Chondrocyte (in vitro differentiated cells): Measurements from ENCODE around the gene GPX7. TPM values are rescaled to one million over a fixed set of nuclear protein-coding genes. Genes with fewer than 3 reads are reported as not detected.

ENCODE experiments used
- DNase-seq: peaks from one replicate; pipeline ENCODE4 v3.0.0; 2021; ENCODE audit warnings: mixed read lengths, low spot score
- H3K27ac Mint-ChIP-seq: one replicate; pipeline ENCODE4 v1.8.0; 2021; ENCODE audit warnings: mild to moderate bottlenecking, moderate library complexity, mixed read lengths; ENCODE audit not compliant: unreplicated experiment
- H3K27me3 Mint-ChIP-seq: 2 replicates; pipeline ENCODE4 v1.8.0; 2021; ENCODE audit warnings: low read depth, mixed read lengths
- H3K36me3 Mint-ChIP-seq: 2 replicates; pipeline ENCODE4 v1.8.0; 2021; ENCODE audit warnings: low read depth, mixed read lengths
- H3K4me1 Mint-ChIP-seq: 2 replicates; pipeline ENCODE4 v1.8.0; 2021; ENCODE audit warnings: low read depth, mild to moderate bottlenecking, mixed read lengths
- H3K4me3 Mint-ChIP-seq: one replicate; pipeline ENCODE4 v1.8.0; 2021; ENCODE audit warnings: mild to moderate bottlenecking, moderate library complexity, mixed read lengths; ENCODE audit not compliant: unreplicated experiment
- H3K9me3 Mint-ChIP-seq: 2 replicates; pipeline ENCODE4 v1.8.0; 2021; ENCODE audit warnings: low read depth, mixed read lengths
- total RNA-seq: library from RNA; stranded (reverse); gene quantifications from 3 replicates; pipeline ENCODE4 v1.2.1, GENCODE V29; 2021
- TF ChIP-seq, protein P1 (sequence below): fragments of 200-600 bp; sonication (generic); IDR thresholded peaks from 2 replicates; pipeline ENCODE4 v1.5.0; 2021; ENCODE audit warnings: antibody characterized with exemption, mild to moderate bottlenecking, moderate library complexity

GPX7 gene
- total RNA-seq, 1 donor from 2014 or later = 83.8 TPM

DNA sequence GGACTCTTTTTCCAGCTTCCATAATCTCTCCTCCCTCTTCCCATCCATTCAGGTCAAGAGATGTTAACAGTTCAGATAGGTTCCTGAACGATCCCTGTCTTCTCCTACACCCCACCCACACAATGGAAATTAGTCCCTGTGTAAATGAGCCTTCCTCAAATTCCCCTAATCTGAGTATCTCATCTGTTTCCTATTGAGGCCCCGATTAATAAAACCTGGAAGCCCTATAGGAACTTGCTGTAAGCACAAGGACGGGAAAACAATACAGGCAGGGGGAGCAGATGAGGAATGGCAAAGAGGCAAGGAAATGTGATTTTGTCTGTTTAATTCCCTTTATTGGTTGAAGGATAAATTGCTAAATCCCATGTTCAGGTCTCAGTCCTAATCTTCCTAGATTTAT is 7.1 kb upstream of the GPX7 start:
- peaks cover 15% of the 10 kb centered on the region for H3K4me1 Mint-ChIP-seq
- H3K9me3 Mint-ChIP-seq = no peaks in the 10 kb centered on the region
- no peaks in the 10 kb centered on the region for H3K36me3 Mint-ChIP-seq
- no peak overlapping the region for H3K4me3 Mint-ChIP-seq
- TF ChIP-seq, protein P1, sequence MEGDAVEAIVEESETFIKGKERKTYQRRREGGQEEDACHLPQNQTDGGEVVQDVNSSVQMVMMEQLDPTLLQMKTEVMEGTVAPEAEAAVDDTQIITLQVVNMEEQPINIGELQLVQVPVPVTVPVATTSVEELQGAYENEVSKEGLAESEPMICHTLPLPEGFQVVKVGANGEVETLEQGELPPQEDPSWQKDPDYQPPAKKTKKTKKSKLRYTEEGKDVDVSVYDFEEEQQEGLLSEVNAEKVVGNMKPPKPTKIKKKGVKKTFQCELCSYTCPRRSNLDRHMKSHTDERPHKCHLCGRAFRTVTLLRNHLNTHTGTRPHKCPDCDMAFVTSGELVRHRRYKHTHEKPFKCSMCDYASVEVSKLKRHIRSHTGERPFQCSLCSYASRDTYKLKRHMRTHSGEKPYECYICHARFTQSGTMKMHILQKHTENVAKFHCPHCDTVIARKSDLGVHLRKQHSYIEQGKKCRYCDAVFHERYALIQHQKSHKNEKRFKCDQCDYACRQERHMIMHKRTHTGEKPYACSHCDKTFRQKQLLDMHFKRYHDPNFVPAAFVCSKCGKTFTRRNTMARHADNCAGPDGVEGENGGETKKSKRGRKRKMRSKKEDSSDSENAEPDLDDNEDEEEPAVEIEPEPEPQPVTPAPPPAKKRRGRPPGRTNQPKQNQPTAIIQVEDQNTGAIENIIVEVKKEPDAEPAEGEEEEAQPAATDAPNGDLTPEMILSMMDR = no peak
- no peak overlapping the region for H3K27ac Mint-ChIP-seq
- DNase-seq = no peak
- no peaks in the 10 kb centered on the region for H3K27me3 Mint-ChIP-seq

DNA sequence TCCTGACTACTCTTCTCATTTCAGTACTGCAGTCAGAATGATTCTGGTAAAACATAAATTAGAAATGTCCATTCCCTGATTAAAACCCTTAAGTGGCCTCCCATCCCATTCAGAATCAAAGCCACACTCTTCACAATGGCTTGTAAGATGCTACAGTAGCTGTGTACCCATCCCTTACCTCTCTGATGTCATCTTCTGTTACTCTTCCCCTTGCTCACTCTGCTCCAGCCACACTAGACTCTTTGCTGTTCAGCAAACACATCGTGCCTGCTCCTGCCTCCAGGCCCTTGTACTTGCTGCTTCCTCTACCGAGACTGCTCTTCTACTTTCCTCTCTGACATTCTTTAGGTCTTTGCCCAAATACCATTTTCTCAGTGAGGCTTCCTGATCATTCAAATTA is 4.3 kb upstream of the GPX7 start:
- Mint-ChIP-seq H3K36me3 (no peaks in the 10 kb centered on the region), H3K27ac (no peak overlapping the region), H3K4me1 (peaks cover 14% of the 10 kb centered on the region), H3K4me3 (no peak overlapping the region), H3K27me3 (no peaks in the 10 kb centered on the region), H3K9me3 (no peaks in the 10 kb centered on the region)
- TF ChIP-seq, protein P1 = no peak
- no peak for DNase-seq

DNA sequence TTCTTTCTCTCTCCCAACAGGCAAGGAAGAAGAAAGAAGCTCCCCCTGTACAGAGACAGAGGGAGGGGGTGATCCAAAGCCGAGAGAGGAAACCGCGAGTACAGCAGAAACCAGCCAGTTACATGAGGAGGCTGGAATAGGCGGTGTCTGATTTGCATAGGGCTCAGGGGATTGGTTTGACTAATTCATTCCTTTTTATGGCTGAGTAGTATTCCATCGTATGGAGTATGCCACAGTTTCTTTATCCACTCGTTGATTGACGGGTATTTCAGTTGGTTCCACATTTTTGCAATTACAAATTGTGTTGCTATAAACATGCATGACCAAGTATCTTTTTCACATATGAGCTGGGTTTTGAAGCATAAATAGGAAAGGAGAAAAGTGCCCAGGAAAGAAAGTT is 3.4 kb upstream of the GPX7 start:
- no peaks in the 10 kb centered on the region for H3K27me3 Mint-ChIP-seq
- no peaks in the 10 kb centered on the region for H3K36me3 Mint-ChIP-seq

DNA sequence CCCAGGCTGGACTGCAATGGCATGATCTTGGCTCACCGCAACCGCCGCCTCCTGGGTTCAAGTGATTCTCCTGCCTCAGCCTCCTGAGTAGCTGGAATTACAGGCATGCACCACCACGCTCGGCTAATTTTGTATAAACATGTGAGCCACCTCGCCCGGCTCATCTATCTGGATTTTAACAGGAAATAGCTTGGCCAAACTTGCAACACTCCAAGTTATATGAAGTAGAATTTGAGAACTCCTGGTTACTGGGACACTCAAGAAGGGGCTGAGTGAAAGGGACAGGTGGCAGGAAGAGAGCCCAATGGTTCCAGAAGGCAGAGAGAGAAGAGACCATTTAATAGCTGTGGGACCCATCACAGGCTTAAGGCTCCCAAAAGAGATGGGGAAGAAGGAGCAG is 2.9 kb upstream of the GPX7 start:
- DNase-seq = no peak
- Mint-ChIP-seq H3K36me3 (no peaks in the 10 kb centered on the region), H3K27me3 (no peaks in the 10 kb centered on the region), H3K4me3 (no peak overlapping the region), H3K27ac (no peak overlapping the region), H3K4me1 (peaks cover 22% of the 10 kb centered on the region), H3K9me3 (no peaks in the 10 kb centered on the region)
- TF ChIP-seq, protein P1 = no peak

More for the DNA sequence above, 3.4 kb upstream of the GPX7 start:
- Mint-ChIP-seq H3K9me3 (no peaks in the 10 kb centered on the region), H3K27ac (no peak overlapping the region), H3K4me1 (peaks cover 17% of the 10 kb centered on the region), H3K4me3 (no peak overlapping the region)
- TF ChIP-seq, protein P1 = no peak
- no peak for DNase-seq

DNA sequence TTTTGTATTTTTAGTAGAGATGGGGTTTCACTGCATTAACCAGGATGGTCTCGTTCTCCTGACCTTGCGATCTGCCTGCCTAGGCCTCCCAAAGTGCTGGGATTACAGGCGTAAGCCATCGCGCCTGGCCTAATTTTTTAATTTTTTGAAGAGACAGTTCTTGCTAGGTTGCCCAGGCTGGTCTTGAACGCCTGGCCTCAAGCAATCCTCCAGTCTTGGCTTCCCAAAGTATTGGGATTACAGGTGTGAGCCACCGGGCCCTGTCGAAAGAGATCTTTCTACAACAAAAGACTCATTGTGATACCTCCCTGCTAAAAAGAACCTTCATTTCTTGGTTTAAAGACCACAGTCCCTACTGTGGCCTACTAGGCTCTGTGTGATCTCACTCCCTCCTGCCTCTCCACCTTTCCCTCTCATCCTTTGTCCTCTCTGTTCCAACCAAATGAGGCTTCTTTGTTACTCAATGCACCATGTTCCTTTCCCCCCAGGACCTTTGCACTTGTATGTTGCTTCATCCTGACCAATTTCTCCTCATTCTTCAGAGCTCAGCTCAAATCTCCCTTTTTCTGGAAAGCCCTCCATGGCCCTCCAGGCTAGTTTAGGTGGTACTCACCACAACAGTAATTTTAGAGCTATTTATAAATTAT is 1.5 kb upstream of the GPX7 start:
- Mint-ChIP-seq H3K9me3 (no peaks in the 10 kb centered on the region), H3K4me1 (peaks cover 28% of the 10 kb centered on the region), H3K27ac (no peak overlapping the region), H3K27me3 (no peaks in the 10 kb centered on the region), H3K4me3 (no peak overlapping the region), H3K36me3 (peaks cover 2% of the 10 kb centered on the region)
- TF ChIP-seq, protein P1 = no peak
- DNase-seq = no peak
